ENCODE data around the gene SRSF2.

DNA sequence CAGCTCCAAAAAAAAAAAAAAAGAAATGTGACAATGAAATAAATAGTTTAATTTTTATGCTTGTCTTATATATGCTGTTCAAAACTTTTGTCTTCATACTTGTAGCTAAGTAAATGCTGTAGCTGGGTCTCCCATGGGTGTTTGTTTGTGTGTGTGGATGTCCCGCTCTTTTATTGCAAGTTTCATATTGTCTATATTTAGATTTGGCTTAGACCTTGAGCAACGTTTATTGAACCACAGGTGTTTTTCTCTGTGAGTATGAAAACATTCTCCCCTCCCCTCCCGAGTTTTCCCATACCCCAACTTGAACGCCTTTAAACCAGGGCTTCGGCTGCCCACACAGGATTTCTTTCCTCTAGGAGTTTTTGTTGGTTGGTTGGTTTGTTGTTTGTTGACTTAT is 46.0 kb upstream of the SRSF2 start:
- TF ChIP-seq, protein P1, sequence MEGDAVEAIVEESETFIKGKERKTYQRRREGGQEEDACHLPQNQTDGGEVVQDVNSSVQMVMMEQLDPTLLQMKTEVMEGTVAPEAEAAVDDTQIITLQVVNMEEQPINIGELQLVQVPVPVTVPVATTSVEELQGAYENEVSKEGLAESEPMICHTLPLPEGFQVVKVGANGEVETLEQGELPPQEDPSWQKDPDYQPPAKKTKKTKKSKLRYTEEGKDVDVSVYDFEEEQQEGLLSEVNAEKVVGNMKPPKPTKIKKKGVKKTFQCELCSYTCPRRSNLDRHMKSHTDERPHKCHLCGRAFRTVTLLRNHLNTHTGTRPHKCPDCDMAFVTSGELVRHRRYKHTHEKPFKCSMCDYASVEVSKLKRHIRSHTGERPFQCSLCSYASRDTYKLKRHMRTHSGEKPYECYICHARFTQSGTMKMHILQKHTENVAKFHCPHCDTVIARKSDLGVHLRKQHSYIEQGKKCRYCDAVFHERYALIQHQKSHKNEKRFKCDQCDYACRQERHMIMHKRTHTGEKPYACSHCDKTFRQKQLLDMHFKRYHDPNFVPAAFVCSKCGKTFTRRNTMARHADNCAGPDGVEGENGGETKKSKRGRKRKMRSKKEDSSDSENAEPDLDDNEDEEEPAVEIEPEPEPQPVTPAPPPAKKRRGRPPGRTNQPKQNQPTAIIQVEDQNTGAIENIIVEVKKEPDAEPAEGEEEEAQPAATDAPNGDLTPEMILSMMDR (IDR thresholded peaks at IDR 0.05) = no peak
- no peak for TF ChIP-seq POLR2A (IDR thresholded peaks at IDR 0.05)

Measured in Peyer's patch (tissue), 4 donors.